RCC 7860 (cell line): ENCODE data around the gene HHIP.
"Not testable (repeated sequence)": the region's sequence is repeated elsewhere in the genome, so short reads cannot be mapped to it uniquely, and the experiment has no call there.

ENCODE experiments used
- DNase-seq: peaks from one replicate; pipeline ENCODE4 v3.0.0-alpha.2; 2015; ENCODE audit warnings: low spot score
- FAIRE-seq: peaks from 2 replicates; lab custom pipeline; 2012; peaks lifted over from hg19 to GRCh38; lab: Jason Lieb, UNC

HHIP gene

DNA sequence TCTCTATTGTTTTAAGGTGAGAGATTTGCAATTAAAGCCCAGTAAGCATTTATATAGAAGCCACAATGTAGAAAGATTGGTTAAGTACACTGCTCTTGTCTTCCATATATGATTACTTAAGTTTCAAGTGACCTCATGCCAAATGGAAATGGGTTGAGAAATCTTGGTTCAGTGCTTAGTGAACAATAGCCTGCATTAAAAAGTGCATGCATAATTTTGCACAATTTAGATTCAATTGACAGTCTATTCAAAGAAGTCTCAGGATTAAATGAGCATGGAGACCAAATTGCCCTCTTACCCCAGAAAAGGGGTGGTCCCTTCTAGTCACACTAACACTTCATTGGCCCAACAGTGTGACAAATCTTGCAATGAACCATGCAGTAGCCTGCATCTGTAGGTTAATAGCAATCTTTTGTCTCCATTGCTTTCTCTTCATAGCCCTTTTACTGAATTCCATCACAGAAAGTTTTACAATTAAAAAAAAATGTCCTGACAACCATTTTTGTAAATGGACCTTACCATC, 93.6 kb downstream of the HHIP start:
- FAIRE-seq (no peak), DNase-seq (no peak)

DNA sequence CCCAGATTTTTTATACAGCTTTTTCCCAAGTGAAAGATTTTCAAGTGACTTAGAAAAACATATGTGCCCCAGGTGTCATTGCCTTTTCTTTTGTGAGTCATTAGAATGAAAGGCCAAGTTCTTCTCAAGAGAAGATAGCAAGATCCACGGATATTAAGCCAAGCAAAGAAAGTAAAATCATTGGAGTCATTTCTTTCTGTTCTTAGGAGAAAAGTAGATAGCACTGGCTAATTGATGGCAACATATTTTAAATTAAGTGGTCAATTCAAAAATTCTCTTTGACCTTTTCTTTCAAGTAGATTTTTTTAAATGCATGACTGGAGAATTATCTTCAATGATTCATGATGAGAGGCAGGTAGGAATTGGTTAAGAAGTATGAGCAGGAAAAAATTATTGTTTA, 94.4 kb downstream of the HHIP start:
- DNase-seq, result no peak
- FAIRE-seq, result no peak

DNA sequence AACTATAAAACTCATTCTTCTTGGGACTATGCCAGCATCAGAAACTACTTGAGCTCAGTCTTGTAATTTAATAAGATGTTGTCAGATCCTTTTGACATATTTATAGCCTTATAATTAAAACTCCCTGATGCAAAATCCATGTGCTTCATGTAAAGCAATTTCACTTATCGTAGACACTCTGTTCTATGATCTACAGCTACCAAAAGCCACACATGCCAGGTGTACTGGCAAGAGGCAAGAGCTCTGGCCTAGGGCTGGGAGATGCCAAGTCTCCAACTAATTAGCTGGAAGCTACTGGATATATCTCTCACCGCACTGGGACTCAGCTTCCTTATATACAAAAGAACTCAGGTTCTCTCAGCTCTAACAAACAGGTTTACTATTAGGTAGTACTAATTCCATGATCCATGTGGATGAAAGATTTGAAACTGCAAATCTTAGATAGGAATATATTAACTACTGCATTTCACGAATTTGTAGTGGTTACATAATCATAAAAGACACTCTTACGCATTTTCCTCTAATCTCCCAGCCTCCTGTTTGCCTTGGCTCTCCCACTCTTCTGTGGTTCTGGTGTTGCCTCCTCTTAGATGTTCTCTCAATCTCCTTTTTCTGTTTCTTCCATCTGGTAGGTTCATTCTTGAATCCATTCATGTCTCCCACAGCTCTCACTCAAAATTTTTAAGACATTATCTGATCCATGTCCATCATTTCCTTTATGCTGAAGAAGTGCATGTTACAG, 103.0 kb downstream of the HHIP start:
- DNase-seq (no peak), FAIRE-seq (no peak)

DNA sequence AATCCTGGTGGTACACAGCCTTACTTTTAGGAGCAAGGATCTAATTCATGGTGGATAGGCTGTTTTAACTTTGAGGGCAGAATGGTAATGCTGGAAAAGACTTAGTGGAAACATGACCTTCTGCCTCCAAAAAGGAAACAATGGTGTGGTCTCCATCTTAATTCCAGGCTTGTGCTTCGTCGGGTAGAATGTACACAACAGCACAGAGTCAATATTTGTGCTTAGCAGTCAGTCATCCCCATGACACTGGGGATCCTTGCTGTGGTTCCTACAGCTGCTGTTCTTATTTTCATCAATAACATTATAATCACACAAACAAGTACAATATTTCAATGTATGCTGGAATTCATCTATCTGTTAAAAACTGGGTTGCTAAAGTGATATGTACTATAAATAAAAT, 104.4 kb downstream of the HHIP start:
- no peak for FAIRE-seq
- no peak for DNase-seq

DNA sequence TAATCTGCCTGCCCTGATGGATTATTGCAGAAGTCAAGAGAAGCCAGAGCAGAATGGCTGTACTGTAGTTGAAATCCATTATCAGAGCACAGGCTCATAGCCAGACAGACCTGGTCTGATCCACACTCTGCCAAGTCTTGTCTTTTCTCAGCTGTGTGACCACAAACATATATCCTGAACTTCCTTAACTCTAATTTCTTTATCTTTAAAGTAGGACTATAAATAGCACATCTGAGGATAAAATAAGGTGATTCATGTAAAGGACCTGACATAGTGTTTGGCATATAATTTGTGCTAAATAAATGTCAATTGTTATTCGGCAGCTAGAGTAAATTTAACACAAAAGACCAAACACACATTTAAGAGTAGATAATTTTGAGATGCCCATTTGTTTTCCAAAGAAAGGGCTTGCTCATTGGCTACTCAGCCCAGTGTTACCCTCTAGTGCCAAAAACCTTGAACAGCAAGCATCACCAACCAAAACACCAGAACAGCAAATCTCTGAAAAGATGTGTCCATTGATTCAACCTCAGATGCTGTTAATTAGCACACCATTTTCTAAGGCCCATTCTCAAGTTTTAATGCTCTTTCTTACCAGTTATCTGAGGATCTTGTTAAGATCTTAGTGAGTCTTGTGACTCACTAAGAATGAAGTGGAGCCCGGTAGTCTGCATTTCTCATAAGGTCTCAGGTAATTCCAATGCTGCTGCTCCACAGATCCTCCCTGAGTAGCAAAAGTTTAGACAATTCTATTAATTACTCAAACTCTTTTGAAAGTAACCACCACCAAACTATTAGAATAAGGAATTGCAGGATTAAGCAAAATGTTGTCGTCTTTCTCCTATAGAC, 108.8 kb downstream of the HHIP start:
- DNase-seq (no peak), FAIRE-seq (no peak)

DNA sequence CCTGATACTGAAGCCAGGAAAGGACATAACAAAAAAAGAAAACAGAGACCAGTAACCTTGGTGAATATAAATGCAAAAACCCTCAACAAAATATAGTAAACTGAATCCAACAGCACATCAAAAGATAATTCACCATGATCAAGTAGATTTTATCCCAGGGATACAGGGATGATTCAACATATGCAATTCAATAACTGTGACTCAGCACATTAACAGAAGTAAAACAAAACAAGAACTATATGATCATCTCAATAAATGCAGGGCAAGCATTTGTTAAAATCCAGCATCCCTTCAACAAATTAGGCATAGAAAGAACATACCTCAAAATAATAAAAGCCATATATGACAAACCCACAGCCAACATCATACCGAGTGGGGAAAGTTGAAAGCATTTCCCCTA, 112.0 kb downstream of the HHIP start:
- FAIRE-seq (no peak), DNase-seq (no peak)

DNA sequence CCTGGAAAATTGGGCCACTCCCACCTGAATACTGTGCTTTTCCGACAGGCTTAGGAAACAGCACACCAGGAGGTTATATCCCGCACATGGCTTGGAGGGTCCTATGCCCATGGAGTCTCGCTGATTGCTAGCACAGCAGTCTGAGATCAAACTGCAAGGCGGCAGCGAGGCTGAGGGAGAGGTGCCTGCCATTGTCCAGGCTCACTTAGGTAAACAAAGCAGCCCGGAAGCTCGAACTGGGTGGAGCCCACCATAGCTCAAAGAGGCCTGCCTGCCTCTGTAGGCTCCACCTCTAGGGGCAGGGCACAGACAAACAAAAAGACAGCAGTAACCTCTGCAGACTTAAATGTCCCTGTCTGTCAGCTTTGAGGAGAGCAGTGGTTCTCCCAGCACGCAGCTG, 122.9 kb downstream of the HHIP start:
- not testable (repeated sequence) for DNase-seq, FAIRE-seq

DNA sequence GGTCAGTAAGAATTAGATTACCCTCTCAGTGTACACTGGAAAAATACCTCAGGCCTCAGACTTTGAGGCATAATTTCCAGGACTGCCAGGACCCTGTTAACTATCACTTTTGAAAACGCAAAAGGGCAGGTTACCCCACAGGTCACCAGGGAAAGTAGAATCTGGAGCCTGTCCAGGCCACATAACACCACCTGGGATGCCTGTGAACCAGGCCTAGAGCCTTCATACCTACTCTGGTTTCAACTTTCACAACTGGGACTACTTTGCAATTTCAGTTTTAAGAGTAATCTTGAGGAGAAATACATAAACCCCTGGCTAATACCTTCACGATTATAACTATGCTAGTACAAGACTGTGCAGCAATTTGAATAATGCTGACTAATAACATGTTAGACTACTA, 132.4 kb downstream of the HHIP start:
- FAIRE-seq (no peak), DNase-seq (no peak)

DNA sequence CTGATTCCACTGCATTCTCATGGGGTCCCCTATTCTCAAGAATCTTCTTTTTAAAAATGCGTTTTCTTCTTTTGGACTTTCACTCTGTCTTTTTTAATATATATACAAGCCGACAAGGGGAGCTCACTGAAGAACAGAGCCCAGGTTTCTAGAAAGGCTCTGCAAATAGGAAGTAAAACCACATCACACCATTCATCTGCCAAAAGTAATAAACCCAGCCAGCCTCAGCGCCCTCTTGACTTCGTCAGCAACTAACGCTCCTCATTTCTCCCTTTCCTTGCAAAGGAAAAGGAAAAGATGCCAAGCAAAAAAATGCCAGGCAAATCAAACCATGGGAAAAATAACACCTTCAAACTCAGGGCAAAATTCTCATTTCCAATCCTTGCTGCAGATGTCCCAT, 136.4 kb downstream of the HHIP start:
- no peak for DNase-seq
- no peak for FAIRE-seq

DNA sequence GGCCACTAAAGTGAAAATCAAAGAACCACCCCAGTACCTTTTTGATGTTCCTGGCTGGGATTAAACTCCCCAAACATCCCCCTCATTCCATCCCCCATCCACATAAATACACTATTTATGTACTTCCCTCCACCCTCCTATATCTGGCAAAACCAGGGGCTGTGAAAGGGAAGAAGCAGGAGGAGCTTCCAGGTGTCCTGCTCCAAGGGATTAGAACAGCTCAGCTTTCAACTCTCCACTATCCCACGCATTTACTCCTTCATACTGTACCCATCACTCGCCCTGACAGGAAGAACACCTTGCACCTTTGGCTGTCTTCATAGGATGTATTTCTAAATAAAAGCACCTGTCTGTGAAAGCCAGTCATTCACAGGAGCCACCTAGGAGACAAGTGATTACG, 140.0 kb downstream of the HHIP start:
- DNase-seq (no peak), FAIRE-seq (no peak)

DNA sequence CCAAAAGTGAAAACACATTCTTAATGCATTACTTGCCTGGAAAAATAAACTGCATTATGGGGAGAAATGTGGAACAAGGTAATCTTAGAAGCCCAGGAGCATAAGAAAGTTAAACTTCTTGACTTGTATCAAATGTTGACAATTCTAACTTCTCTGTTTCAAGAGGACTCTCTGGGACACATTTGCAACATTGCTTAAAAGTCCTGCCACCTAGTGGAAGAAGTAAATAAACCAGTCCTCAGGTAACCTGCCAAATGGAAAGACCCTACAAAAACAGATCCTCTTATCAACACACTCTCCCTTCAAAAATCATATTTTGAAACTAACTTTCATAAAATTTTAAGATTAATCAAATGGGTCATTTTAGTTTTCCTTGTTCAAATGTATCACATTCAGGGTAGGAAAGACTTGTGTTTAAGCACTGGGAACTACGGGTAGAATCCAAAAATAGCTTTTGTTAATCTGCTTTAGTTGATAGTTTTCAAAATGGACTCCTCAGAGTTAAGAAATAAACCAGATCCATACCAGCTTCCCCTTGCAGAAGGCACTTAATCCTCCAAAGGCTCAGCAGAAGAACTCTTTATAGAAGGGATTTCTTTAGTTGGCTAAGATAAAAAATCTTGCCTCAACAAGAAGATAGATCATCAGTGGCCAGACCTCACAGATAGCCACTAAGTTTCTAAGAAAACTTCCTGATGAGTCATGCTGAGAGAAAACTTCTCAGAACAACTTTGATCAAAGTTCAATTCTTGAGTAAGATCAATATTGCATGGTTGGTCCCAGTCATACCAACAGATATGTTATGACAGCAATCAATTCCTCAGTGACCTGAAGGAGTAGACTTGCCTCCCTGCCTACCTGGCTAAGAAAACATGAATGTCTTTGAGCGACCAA, 141.7 kb downstream of the HHIP start:
- DNase-seq (peak; percentile 9), FAIRE-seq (no peak)

DNA sequence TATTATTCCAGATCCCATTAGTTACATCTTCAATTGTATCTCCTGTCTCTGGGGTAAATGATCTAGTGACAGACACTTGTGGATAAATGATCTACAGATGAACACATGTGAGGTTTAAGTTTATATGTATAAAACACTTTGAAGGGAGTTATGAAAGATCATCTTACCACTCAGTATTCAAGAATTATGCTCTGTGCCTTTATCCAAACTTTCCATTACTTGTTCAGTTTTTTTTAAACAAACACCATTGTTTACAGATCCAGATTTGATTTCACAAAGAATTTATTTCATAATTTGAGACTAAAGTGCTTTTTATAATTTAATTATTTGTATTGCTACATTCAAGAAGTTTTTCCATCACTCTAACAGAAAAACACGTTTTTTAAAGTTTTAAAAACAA, 142.5 kb downstream of the HHIP start:
- DNase-seq (no peak), FAIRE-seq (no peak)

DNA sequence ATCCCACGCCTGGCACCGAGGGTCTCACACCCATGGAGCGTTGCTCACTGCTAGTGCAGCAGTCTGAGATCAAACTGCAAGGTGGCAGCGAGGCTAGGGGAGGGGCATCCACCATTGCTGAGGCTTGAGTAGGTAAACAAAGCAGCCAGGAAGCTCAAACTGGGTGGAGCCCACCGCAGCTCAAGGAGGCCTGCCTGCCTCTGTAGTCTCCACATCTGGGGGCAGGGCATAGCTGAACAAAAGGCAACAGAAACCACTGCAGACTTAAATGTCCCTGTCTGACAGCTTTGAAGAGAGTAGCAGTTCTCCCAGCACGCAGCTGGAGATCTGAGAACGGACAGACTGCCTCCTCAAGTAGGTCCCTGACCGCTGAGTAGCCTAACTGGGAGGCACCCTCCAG, 146.0 kb downstream of the HHIP start:
- not testable (repeated sequence) for FAIRE-seq, DNase-seq
